ENCODE results near the gene KCTD17. TPM values are rescaled to one million over a fixed set of nuclear protein-coding genes. Genes with fewer than 3 reads are reported as not detected.

Gene KCTD17
- total and polyA plus RNA-seq, 5 experiments from 2014 or later: 9.1 to 26.6 (median 12.1) TPM

- Mint-ChIP-seq H3K4me1 (peaks cover 0 to 21% (median 7%) of the 10 kb centered on the region in 4 donors), H3K27me3 (peaks cover 0 to 26% (median 10%) of the 10 kb centered on the region in 5 donors), H3K9me3 (no peaks in the 10 kb centered on the region), H3K27ac (peak overlapping the region in 1 of 10 donors; percentile 38), H3K4me3 (no peak overlapping the region), H3K36me3 (no peaks in the 10 kb centered on the region)
- ATAC-seq: no peak
- POLR2A ChIA-PET: no interaction called here
- DNase-seq: peak in 1 of 10 donors; percentile 43
These were observed 28.8 kb upstream of the KCTD17 start for GRCh38 chr22:37022483-37023337.

- H3K4me1 Mint-ChIP-seq: peaks cover 0 to 18% (median 5%) of the 10 kb centered on the region in 4 donors
- H3K36me3 Mint-ChIP-seq: no peaks in the 10 kb centered on the region
- no peaks in the 10 kb centered on the region for H3K9me3 Mint-ChIP-seq
- peaks cover 0 to 19% (median 10%) of the 10 kb centered on the region in 5 donors for H3K27me3 Mint-ChIP-seq
- POLR2A ChIA-PET: no interaction called here
- H3K27ac Mint-ChIP-seq: no peak overlapping the region
- H3K4me3 Mint-ChIP-seq: no peak overlapping the region
- no peak for ATAC-seq
- DNase-seq: peak in 1 of 10 donors; percentile 58
These were observed 27.7 kb upstream of the KCTD17 start for GRCh38 chr22:37023743-37024338.

GRCh38 chr22:37024339-37025157 is 27.0 kb upstream of the KCTD17 start:
- peaks cover 0 to 18% (median 5%) of the 10 kb centered on the region in 4 donors for H3K4me1 Mint-ChIP-seq
- DNase-seq (no peak), ATAC-seq (no peak)
- POLR2A ChIA-PET: no interaction called here
- peaks cover 0 to 19% (median 10%) of the 10 kb centered on the region in 5 donors for H3K27me3 Mint-ChIP-seq
- no peaks in the 10 kb centered on the region for H3K9me3 Mint-ChIP-seq
- no peaks in the 10 kb centered on the region for H3K36me3 Mint-ChIP-seq
- H3K4me3 Mint-ChIP-seq: no peak overlapping the region
- no peak overlapping the region for H3K27ac Mint-ChIP-seq

- H3K9me3 Mint-ChIP-seq: no peaks in the 10 kb centered on the region
- H3K4me3 Mint-ChIP-seq: no peak overlapping the region
- no peaks in the 10 kb centered on the region for H3K36me3 Mint-ChIP-seq
- no peak overlapping the region for H3K27ac Mint-ChIP-seq
- no peak for ATAC-seq
- POLR2A ChIA-PET: no interaction called here
- peaks cover 0 to 10% (median 0%) of the 10 kb centered on the region in 4 donors for H3K4me1 Mint-ChIP-seq
- H3K27me3 Mint-ChIP-seq: peaks cover 0 to 18% (median 7%) of the 10 kb centered on the region in 5 donors
- no peak for DNase-seq
These were observed 26.0 kb upstream of the KCTD17 start for GRCh38 chr22:37025500-37026070.

GRCh38 chr22:37026325-37026724 is 25.2 kb upstream of the KCTD17 start:
- POLR2A ChIA-PET: no interaction called here
- no peak for DNase-seq
- H3K27ac Mint-ChIP-seq: peak overlapping the region in 1 of 10 donors; percentile 62
- no peaks in the 10 kb centered on the region for H3K9me3 Mint-ChIP-seq
- H3K36me3 Mint-ChIP-seq: no peaks in the 10 kb centered on the region
- H3K4me1 Mint-ChIP-seq: peaks cover 0 to 5% (median 0%) of the 10 kb centered on the region in 4 donors
- H3K4me3 Mint-ChIP-seq: no peak overlapping the region
- H3K27me3 Mint-ChIP-seq: peaks cover 0 to 12% (median 7%) of the 10 kb centered on the region in 5 donors
- no peak for ATAC-seq

GRCh38 chr22:37027556-37027955 is 24.0 kb upstream of the KCTD17 start:
- POLR2A ChIA-PET: no interaction called here

GRCh38 chr22:37028692-37029674 is 22.6 kb upstream of the KCTD17 start:
- peaks cover 0 to 4% (median 0%) of the 10 kb centered on the region in 5 donors for H3K27me3 Mint-ChIP-seq
- no peak overlapping the region for H3K4me3 Mint-ChIP-seq
- no peak for ATAC-seq
- H3K36me3 Mint-ChIP-seq: no peaks in the 10 kb centered on the region
- H3K9me3 Mint-ChIP-seq: no peaks in the 10 kb centered on the region
- no peak overlapping the region for H3K27ac Mint-ChIP-seq
- no peaks in the 10 kb centered on the region for H3K4me1 Mint-ChIP-seq
- POLR2A ChIA-PET: no interaction called here
- DNase-seq: no peak

More at GRCh38 chr22:37027556-37027955, 24.0 kb upstream of the KCTD17 start:
- Mint-ChIP-seq H3K9me3 (no peaks in the 10 kb centered on the region), H3K4me3 (no peak overlapping the region), H3K4me1 (no peaks in the 10 kb centered on the region), H3K27ac (no peak overlapping the region), H3K27me3 (no peaks in the 10 kb centered on the region), H3K36me3 (no peaks in the 10 kb centered on the region)
- no peak for ATAC-seq
- DNase-seq: no peak

- no peak overlapping the region for H3K4me3 Mint-ChIP-seq
These were observed 20.8 kb upstream of the KCTD17 start for GRCh38 chr22:37030560-37031281.

GRCh38 chr22:37032134-37032534 is 19.4 kb upstream of the KCTD17 start:
- POLR2A ChIA-PET: interaction anchor here (0.6 kb wide), 1 partner anchor 471 kb away, joined by 3 read pairs; no protein-coding TSS in a partner anchor
- H3K27ac Mint-ChIP-seq: peak overlapping the region in 1 of 10 donors; percentile 35
- H3K4me1 Mint-ChIP-seq: no peaks in the 10 kb centered on the region
- DNase-seq (no peak), ATAC-seq (no peak)
- H3K9me3 Mint-ChIP-seq: no peaks in the 10 kb centered on the region
- H3K4me3 Mint-ChIP-seq: no peak overlapping the region
- peaks cover 2 to 11% (median 7%) of the 10 kb centered on the region in 5 donors for H3K27me3 Mint-ChIP-seq
- no peaks in the 10 kb centered on the region for H3K36me3 Mint-ChIP-seq

More at GRCh38 chr22:37030560-37031281, 20.8 kb upstream of the KCTD17 start:
- ATAC-seq (no peak), DNase-seq (no peak)
- POLR2A ChIA-PET: no interaction called here
- Mint-ChIP-seq H3K9me3 (no peaks in the 10 kb centered on the region), H3K27me3 (peaks cover 0 to 11% (median 4%) of the 10 kb centered on the region in 5 donors), H3K4me1 (no peaks in the 10 kb centered on the region), H3K36me3 (no peaks in the 10 kb centered on the region), H3K27ac (no peak overlapping the region)

GRCh38 chr22:37032535-37033460 is 18.7 kb upstream of the KCTD17 start:
- ATAC-seq: no peak
- POLR2A ChIA-PET: interaction anchor here (0.6 kb wide), 1 partner anchor 471 kb away, joined by 3 read pairs; no protein-coding TSS in a partner anchor
- Mint-ChIP-seq H3K36me3 (no peaks in the 10 kb centered on the region), H3K4me1 (no peaks in the 10 kb centered on the region), H3K4me3 (peak overlapping the region in 1 of 10 donors; percentile 41), H3K9me3 (no peaks in the 10 kb centered on the region), H3K27me3 (peaks cover 6 to 11% (median 8%) of the 10 kb centered on the region in 5 donors), H3K27ac (no peak overlapping the region)
- DNase-seq: no peak
